GM12872 (cell line): Measurements from ENCODE around the gene CYLD.

Experiments used
- TF ChIP-seq, protein P1 (sequence below): IDR thresholded peaks from 3 replicates; pipeline ENCODE4 v1.5.1; 2011; ENCODE audit warnings: low read depth, mild to moderate bottlenecking, low read length, moderate library complexity; ENCODE audit not compliant: insufficient read depth

The CYLD gene

DNA sequence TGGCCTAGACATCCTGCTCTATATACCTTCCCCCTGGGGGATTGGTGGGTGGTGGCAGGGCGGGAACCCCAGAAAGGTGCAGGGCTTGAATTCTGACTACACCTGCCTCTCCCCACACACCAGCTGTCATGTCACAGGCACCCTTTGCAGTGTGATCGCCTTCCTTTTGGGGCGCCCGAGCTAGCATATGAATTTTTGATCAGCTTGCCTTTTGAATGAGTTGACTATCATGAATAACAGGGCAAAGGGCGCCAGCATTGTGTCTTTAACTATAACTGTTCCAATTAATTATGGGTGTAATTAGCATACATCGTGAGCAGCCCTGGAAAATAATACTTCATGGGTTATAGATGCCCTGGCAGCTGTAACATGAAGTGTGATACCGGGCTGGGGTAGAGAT is 72.7 kb downstream of the CYLD start:
- TF ChIP-seq, protein P1, sequence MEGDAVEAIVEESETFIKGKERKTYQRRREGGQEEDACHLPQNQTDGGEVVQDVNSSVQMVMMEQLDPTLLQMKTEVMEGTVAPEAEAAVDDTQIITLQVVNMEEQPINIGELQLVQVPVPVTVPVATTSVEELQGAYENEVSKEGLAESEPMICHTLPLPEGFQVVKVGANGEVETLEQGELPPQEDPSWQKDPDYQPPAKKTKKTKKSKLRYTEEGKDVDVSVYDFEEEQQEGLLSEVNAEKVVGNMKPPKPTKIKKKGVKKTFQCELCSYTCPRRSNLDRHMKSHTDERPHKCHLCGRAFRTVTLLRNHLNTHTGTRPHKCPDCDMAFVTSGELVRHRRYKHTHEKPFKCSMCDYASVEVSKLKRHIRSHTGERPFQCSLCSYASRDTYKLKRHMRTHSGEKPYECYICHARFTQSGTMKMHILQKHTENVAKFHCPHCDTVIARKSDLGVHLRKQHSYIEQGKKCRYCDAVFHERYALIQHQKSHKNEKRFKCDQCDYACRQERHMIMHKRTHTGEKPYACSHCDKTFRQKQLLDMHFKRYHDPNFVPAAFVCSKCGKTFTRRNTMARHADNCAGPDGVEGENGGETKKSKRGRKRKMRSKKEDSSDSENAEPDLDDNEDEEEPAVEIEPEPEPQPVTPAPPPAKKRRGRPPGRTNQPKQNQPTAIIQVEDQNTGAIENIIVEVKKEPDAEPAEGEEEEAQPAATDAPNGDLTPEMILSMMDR = 0 out of 3 replicates have a peak, but pooled peaks have one; percentile 4

DNA sequence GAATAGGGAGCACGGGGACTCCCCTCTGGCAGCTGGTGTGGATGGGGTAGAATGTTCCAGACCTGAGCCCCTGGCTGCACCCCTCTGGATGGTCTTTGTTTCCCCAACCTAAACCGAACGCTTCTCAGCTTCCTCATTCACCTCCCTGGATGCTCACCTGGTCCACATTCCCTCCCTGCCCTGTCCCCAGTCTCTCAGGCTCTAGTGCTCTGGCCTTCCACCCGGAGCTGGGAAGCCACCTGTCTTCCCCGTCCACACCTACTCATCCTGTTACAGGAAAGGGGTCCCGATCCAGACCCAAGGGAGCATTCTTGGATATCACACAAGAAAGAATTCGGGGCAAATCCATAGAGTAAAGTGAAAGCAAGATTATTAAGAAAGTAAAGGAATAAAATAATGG is 73.5 kb downstream of the CYLD start:
- TF ChIP-seq, protein P1 = no peak

DNA sequence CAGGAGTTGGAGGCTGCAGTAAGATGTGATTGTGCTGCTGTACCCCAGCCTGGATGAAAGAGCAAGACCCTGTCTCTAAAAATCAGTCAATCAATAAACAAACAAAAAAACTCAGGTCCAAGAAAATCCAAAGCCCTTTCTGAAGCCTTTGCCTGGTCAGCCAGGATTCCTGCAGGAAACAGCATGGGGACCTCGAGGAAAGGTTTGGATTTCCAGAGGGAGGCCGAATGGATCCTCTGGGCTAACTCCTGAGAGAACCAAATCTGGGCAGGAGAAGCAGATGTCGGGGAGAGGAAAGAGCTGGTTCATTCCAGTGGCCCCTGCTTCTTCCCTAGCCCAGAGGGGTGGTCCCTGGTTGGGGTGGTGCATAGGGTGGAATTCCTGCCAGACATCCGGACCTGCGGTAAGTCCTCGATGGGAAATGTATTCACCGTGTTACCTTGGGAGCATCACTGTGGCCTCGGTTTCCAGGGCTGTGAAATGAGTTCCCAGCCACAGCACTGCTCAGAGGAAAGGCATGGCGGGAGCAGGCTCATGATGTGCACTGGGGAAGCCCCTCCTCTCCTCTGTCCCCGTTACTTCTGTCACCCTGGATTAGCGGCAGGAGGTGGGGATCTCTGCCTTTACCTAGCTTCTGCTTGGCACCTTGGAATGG is 75.1 kb downstream of the CYLD start:
- TF ChIP-seq, protein P1 = no peak

DNA sequence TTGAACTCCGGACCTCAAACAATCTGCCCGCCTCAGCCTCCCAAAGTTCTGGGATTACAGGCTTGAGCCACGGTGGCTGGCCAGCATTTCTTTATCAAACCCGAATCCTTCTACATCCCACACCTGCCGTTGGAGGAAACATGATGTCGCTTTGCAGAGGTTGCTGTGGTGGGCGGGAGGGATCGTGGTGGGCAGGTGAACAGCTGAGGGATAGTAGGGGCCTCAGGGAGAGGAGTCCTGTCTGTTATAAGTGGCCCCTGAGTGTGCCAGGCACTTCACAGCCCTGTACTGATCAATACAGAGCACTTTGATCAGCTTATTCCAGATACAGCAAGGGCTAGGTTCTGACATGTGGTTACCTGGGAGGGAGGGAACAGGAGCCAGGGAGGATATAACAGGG is 76.5 kb downstream of the CYLD start:
- TF ChIP-seq, protein P1 = no peak

DNA sequence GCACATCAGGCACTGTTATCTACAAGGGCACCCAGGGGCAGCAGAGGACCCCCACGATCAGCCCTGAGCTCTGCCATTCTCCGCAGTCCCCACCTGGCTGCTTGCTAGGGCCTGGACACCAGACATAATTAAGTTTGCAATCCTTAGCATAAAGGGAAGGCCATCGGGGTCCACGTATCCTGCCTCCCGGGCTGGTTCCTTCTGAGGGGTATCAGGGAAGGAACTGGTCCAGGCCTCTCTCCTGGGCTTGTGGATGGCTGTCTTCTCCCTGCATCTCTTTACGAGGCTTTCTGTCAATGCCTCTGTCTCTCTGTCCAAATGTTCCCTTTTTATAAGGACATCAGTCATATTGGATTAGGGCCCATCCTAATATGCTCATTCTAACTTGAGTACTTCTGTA is 77.8 kb downstream of the CYLD start:
- TF ChIP-seq, protein P1 = no peak

DNA sequence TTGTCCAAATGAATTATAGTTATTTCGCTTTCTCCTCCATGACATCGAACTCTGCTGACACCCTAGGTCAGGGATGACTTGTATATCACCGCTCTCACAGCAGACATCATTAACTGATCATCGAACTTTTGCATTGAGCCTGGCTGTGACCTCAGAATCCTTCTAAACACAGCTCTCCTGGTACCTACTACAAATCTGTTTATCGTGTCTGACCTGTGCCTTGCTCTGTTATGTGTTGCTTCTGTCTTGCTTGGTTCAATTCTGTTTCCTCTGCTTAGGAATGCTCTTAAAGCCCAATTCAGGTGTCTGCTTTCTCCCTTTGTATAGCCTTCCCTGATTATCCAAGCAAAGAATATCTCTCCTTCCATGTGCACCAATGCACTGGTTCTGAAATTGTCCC is 78.3 kb downstream of the CYLD start:
- TF ChIP-seq, protein P1 = no peak

DNA sequence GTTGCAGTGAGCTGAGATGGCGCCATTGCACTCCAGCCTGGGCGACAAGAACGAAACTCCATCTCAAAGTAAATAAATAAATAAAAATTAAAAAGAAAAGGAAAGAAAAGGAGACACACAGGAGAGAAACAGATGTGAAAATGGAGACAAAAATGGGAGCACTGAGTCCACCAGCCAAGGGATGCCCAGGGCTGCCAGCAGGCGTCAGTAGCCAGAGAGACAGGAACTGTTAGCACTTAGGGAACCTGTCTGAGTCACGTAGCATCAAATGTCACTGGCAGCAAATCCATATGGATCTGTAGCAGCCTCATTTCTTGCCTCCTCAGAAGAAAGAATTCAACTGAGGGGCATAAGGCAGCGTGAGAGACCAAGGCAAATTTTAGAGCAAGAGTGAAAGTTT is 79.7 kb downstream of the CYLD start:
- TF ChIP-seq, protein P1 = 0 out of 3 replicates have a peak, but pooled peaks have one; percentile 14
